IMR-90 (cell line): ENCODE data around the gene M6PR.

ENCODE experiments used
- BHLHE40 ChIP-seq: fragments of 150-350 bp; IDR thresholded peaks from 2 replicates; pipeline ENCODE4 v1.6.1; 2016; ENCODE audit warnings: mild to moderate bottlenecking, low read depth, low read length
- CHD1 ChIP-seq: IDR thresholded peaks from 2 replicates; pipeline ENCODE4 v1.6.1; 2012; ENCODE audit warnings: low read depth, low read length, improper control_type of control experiment
- FOS ChIP-seq: fragments of 150-350 bp; IDR thresholded peaks from 2 replicates; pipeline ENCODE4 v1.6.1; 2016; ENCODE audit warnings: low read depth, low read length
- MAFK ChIP-seq: IDR thresholded peaks from 2 replicates; pipeline ENCODE4 v1.6.1; 2012; ENCODE audit warnings: low read depth, low read length, improper control_type of control experiment
- MXI1 ChIP-seq: IDR thresholded peaks from 2 replicates; pipeline ENCODE4 v1.6.1; 2012; ENCODE audit warnings: low read depth, mild to moderate bottlenecking, low read length, moderate library complexity, borderline replicate concordance
- POLR2A ChIP-seq: IDR thresholded peaks from 2 replicates; pipeline ENCODE4 v1.6.1; 2012; ENCODE audit warnings: mild to moderate bottlenecking, low read depth, low read length
- RAD21 ChIP-seq: IDR thresholded peaks from 2 replicates; pipeline ENCODE4 v1.6.1; 2012; ENCODE audit warnings: low read length, improper control_type of control experiment
- RCOR1 ChIP-seq: IDR thresholded peaks from 2 replicates; pipeline ENCODE4 v1.6.1; 2012; ENCODE audit warnings: mild to moderate bottlenecking, low read length, improper control_type of control experiment; ENCODE audit not compliant: insufficient replicate concordance
- RFX5 ChIP-seq: IDR thresholded peaks from 2 replicates; pipeline ENCODE4 v1.8.0; 2012; ENCODE audit warnings: low read depth, mild to moderate bottlenecking, low read length, moderate library complexity
- SMC3 ChIP-seq: fragments of 150-350 bp; IDR thresholded peaks from 2 replicates; pipeline ENCODE4 v1.6.1; 2016; ENCODE audit warnings: low read depth, mild to moderate bottlenecking, antibody characterized with exemption, low read length, moderate library complexity
- TF ChIP-seq, protein P1 (sequence below): conservative IDR thresholded peaks from 2 replicates; pipeline ENCODE4 v1.5.1; 2012; ENCODE audit warnings: mild to moderate bottlenecking, low read depth, low read length, improper control_type of control experiment
- TF ChIP-seq, protein P2 (sequence below): fragments of 150-350 bp; IDR thresholded peaks from 2 replicates; pipeline ENCODE4 v1.6.1; 2017; ENCODE audit warnings: mild to moderate bottlenecking, antibody characterized with exemption, low read length, low read depth

DNA sequence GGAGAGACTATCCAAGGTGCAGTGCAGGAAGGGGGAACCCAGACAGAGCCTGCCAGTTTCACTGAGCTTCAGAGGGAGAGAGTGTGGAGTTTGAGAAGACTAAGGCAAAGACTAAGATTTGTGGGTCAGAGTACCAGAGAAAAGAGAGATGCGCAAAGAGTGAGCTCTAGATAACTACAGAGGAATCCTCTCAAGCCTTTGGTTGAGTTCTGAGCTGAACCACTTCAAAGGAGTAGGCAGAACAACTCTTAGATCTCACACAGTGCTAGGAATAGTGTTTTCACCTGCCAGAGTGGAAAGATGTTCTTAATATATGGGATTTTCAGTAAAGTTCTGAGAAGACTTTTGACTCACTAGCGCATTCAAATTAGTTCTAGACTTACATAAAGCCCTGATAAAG, 10.7 kb upstream of the M6PR start:
- TF ChIP-seq, protein P1, sequence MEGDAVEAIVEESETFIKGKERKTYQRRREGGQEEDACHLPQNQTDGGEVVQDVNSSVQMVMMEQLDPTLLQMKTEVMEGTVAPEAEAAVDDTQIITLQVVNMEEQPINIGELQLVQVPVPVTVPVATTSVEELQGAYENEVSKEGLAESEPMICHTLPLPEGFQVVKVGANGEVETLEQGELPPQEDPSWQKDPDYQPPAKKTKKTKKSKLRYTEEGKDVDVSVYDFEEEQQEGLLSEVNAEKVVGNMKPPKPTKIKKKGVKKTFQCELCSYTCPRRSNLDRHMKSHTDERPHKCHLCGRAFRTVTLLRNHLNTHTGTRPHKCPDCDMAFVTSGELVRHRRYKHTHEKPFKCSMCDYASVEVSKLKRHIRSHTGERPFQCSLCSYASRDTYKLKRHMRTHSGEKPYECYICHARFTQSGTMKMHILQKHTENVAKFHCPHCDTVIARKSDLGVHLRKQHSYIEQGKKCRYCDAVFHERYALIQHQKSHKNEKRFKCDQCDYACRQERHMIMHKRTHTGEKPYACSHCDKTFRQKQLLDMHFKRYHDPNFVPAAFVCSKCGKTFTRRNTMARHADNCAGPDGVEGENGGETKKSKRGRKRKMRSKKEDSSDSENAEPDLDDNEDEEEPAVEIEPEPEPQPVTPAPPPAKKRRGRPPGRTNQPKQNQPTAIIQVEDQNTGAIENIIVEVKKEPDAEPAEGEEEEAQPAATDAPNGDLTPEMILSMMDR = no peak
- TF ChIP-seq POLR2A = no peak
- no peak for TF ChIP-seq MAFK
- no peak for TF ChIP-seq CHD1
- TF ChIP-seq SMC3 = no peak
- no peak for TF ChIP-seq BHLHE40
- no peak for TF ChIP-seq RCOR1
- TF ChIP-seq RAD21 = no peak
- no peak for TF ChIP-seq RFX5
- TF ChIP-seq MXI1 = no peak
- TF ChIP-seq, protein P2, sequence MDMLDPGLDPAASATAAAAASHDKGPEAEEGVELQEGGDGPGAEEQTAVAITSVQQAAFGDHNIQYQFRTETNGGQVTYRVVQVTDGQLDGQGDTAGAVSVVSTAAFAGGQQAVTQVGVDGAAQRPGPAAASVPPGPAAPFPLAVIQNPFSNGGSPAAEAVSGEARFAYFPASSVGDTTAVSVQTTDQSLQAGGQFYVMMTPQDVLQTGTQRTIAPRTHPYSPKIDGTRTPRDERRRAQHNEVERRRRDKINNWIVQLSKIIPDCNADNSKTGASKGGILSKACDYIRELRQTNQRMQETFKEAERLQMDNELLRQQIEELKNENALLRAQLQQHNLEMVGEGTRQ = no peak
- no peak for TF ChIP-seq FOS
